H9 (cell line): ENCODE measurements around the gene BCL6. TPM values are rescaled to one million over a fixed set of nuclear protein-coding genes. Genes with fewer than 3 reads are reported as not detected.

Source experiments
- DNase-seq: peaks from one replicate; pipeline ENCODE4 v3.0.0-alpha.2; 2017
- H2AFZ ChIP-seq: one replicate; pipeline ENCODE4 v1.6.1; 2013; ENCODE audit warnings: mild to moderate bottlenecking, low read length, control low read depth, moderate library complexity
- H2AK5ac ChIP-seq: 2 replicates; pipeline ENCODE4 v1.6.1; 2013; ENCODE audit warnings: low read length, control low read depth, mixed read lengths; ENCODE audit not compliant: insufficient read length
- H2BK120ac ChIP-seq: one replicate; pipeline ENCODE4 v1.6.1; 2013; ENCODE audit warnings: low read depth, mild to moderate bottlenecking, low read length, control low read depth, inconsistent platforms; ENCODE audit not compliant: poor library complexity, severe bottlenecking
- H2BK12ac ChIP-seq: 2 replicates; pipeline ENCODE4 v1.6.1; 2013; ENCODE audit warnings: low read length, control low read depth, mixed read lengths, low read depth; ENCODE audit not compliant: insufficient read length
- H2BK15ac ChIP-seq: 2 replicates; pipeline ENCODE4 v1.6.1; 2013; ENCODE audit warnings: low read depth, low read length, control low read depth
- H2BK20ac ChIP-seq: one replicate; pipeline ENCODE4 v1.6.1; 2013; ENCODE audit warnings: low read depth, mild to moderate bottlenecking, low read length, control low read depth, inconsistent platforms; ENCODE audit not compliant: poor library complexity, severe bottlenecking
- H2BK5ac ChIP-seq: 2 replicates; pipeline ENCODE4 v1.6.1; 2013; ENCODE audit warnings: low read length, control low read depth, mixed read lengths; ENCODE audit not compliant: insufficient read length
- H3K14ac ChIP-seq: 2 replicates; pipeline ENCODE4 v1.6.1; 2013; ENCODE audit warnings: low read length, control low read depth; ENCODE audit not compliant: insufficient read depth
- H3K18ac ChIP-seq: 2 replicates; pipeline ENCODE4 v1.6.1; 2013; ENCODE audit warnings: low read depth, mild to moderate bottlenecking, mixed read lengths, low read length, control low read depth; ENCODE audit not compliant: insufficient read length
- H3K23ac ChIP-seq: 2 replicates; pipeline ENCODE4 v1.6.1; 2013; ENCODE audit warnings: low read length, control low read depth, mixed read lengths, low read depth; ENCODE audit not compliant: insufficient read length
- H3K23me2 ChIP-seq: 2 replicates; pipeline ENCODE4 v1.6.1; 2013; ENCODE audit warnings: low read depth, mild to moderate bottlenecking, mixed read lengths, low read length, control low read depth; ENCODE audit not compliant: insufficient read length, poor library complexity, severe bottlenecking
- H3K27ac ChIP-seq: 2 replicates; pipeline ENCODE4 v1.5.1; 2013; ENCODE audit warnings: low read length, control low read depth, mixed read lengths, low read depth; ENCODE audit not compliant: insufficient read length
- H3K27me3 ChIP-seq: 2 replicates; pipeline ENCODE4 v1.6.1; 2013; ENCODE audit warnings: low read length, control low read depth, inconsistent platforms; ENCODE audit not compliant: insufficient read depth
- H3K4ac ChIP-seq: 2 replicates; pipeline ENCODE4 v1.6.1; 2013; ENCODE audit warnings: low read depth, mild to moderate bottlenecking, control low read depth, inconsistent platforms, low read length, moderate library complexity
- H3K4me1 ChIP-seq: 2 replicates; pipeline ENCODE4 v1.6.1; 2013; ENCODE audit warnings: low read length, control low read depth, inconsistent platforms; ENCODE audit not compliant: insufficient read depth
- H3K4me2 ChIP-seq: 2 replicates; pipeline ENCODE4 v1.6.1; 2013; ENCODE audit warnings: low read length, control low read depth, mixed read lengths; ENCODE audit not compliant: insufficient read length, insufficient read depth
- H3K56ac ChIP-seq: 2 replicates; pipeline ENCODE4 v1.6.1; 2013; ENCODE audit warnings: low read depth, mild to moderate bottlenecking, mixed read lengths, low read length, control low read depth; ENCODE audit not compliant: insufficient read length
- H3K79me1 ChIP-seq: 2 replicates; pipeline ENCODE4 v1.6.1; 2013; ENCODE audit warnings: low read depth, mild to moderate bottlenecking, moderate library complexity, low read length, control low read depth, inconsistent platforms; ENCODE audit not compliant: insufficient read depth, poor library complexity, severe bottlenecking
- H3K79me2 ChIP-seq: 2 replicates; pipeline ENCODE4 v1.6.1; 2013; ENCODE audit warnings: low read length, control low read depth, inconsistent platforms; ENCODE audit not compliant: insufficient read depth
- H3K9ac ChIP-seq: 2 replicates; pipeline ENCODE4 v1.6.1; 2013; ENCODE audit warnings: low read length, control low read depth, mixed read lengths; ENCODE audit not compliant: insufficient read length; ENCODE audit errors: extremely low read depth
- H3K9me3 ChIP-seq: one replicate; pipeline ENCODE4 v1.6.1; 2013; ENCODE audit warnings: low read depth, low read length, inconsistent platforms; ENCODE audit not compliant: control insufficient read depth
- H3T11ph ChIP-seq: one replicate; pipeline ENCODE4 v1.6.1; 2013; ENCODE audit warnings: mild to moderate bottlenecking, low read length, control low read depth, inconsistent platforms
- H4K20me1 ChIP-seq: one replicate; pipeline ENCODE4 v1.6.1; 2013; ENCODE audit not compliant: control insufficient read depth, insufficient read length, insufficient read depth
- H4K5ac ChIP-seq: 2 replicates; pipeline ENCODE4 v1.6.1; 2013; ENCODE audit warnings: low read depth, mild to moderate bottlenecking, mixed read lengths, low read length, control low read depth; ENCODE audit not compliant: insufficient read length
- H4K8ac ChIP-seq: replicated peaks from 2 replicates; pipeline ENCODE4 v1.6.1; 2013; ENCODE audit warnings: low read length, control low read depth, mixed read lengths, low read depth; ENCODE audit not compliant: insufficient read length
- H4K91ac ChIP-seq: 2 replicates; pipeline ENCODE4 v1.6.1; 2013; ENCODE audit warnings: low read depth, mild to moderate bottlenecking, moderate library complexity, mixed read lengths, low read length, control low read depth; ENCODE audit not compliant: insufficient read length
- H3K27ac Mint-ChIP-seq, 3 experiments: 2 replicates in 2 of 3; 3 replicates in 1 of 3; pipeline ENCODE4 v1.8.0; 2020 to 2021; ENCODE audit warnings: mixed read lengths in 3 of 3, mild to moderate bottlenecking in 1 of 3, moderate library complexity in 1 of 3
- H3K27me3 Mint-ChIP-seq: 2 replicates; pipeline ENCODE4 v1.8.0; 2021; ENCODE audit warnings: low read depth, mild to moderate bottlenecking, moderate library complexity, mixed read lengths
- H3K36me3 Mint-ChIP-seq, 3 experiments: 2 replicates in 2 of 3; 3 replicates in 1 of 3; pipeline ENCODE4 v1.8.0; 2020 to 2021; ENCODE audit warnings: low read depth in 3 of 3, mixed read lengths in 3 of 3; ENCODE audit not compliant: insufficient read depth in 1 of 3
- H3K4me1 Mint-ChIP-seq, 2 experiments: 2 replicates each; pipeline ENCODE4 v1.8.0; 2020; ENCODE audit warnings: mixed read lengths in 2 of 2
- H3K4me3 Mint-ChIP-seq, 2 experiments: 2 replicates in 1 of 2; 3 replicates in 1 of 2; pipeline ENCODE4 v1.8.0; 2020 to 2021; ENCODE audit warnings: mild to moderate bottlenecking in 2 of 2, mixed read lengths in 2 of 2, moderate library complexity in 1 of 2
- H3K9me3 Mint-ChIP-seq, 2 experiments: 2 replicates in 1 of 2; 3 replicates in 1 of 2; pipeline ENCODE4 v1.8.0; 2020; ENCODE audit warnings: mild to moderate bottlenecking in 2 of 2, mixed read lengths in 2 of 2, moderate library complexity in 1 of 2
- CTCF ChIP-seq: fragments of 200-600 bp; sonication (generic); conservative IDR thresholded peaks from 3 replicates; pipeline ENCODE4 v1.8.0; 2021; ENCODE audit warnings: antibody characterized with exemption, mild to moderate bottlenecking
- WGBS: extraction: QIAGEN DNeasy Blood & Tissue Kit; methylation state at CpG from one replicate; pipeline ENCODE4 v1.1.7; 2013; ENCODE audit warnings: missing lambda C conversion rate, low lambda C conversion rate, mixed read lengths; ENCODE audit not compliant: insufficient read length; ENCODE audit errors: extremely low coverage; 5-methylcytosine and 5-hydroxymethylcytosine counted together
- total RNA-seq: library from RNA; stranded (reverse); gene quantifications from 2 replicates; pipeline ENCODE4 v1.2.1, GENCODE V29; 2021

BCL6 gene
- total RNA-seq, 1 experiment from 2014 or later = 3.4 TPM

GRCh38 chr3:187746059-187746441 is 782 bp upstream of the BCL6 start:
- H3K79me2 ChIP-seq = no peaks in the 10 kb centered on the region
- H2BK20ac ChIP-seq = no peak overlapping the region
- no peak overlapping the region for H3K27ac ChIP-seq
- H3K56ac ChIP-seq = no peak overlapping the region
- peaks cover 32% of the 10 kb centered on the region for H3K23me2 ChIP-seq
- no peak overlapping the region for H2BK12ac ChIP-seq
- H3K4me1 ChIP-seq = peaks cover 7% of the 10 kb centered on the region; the same call in 1 of the 2 replicates
- WGBS = no CpG with 5 or more reads among the region's 6 CpGs
- peak overlapping the region; percentile 38; the same call in 1 of the 2 replicates for H3K14ac ChIP-seq
- Mint-ChIP-seq H3K27me3 (peaks cover 27% of the 10 kb centered on the region), H3K4me1 (peaks cover 72 to 73% of the 10 kb centered on the region in 2 experiments), H3K4me3 (peak overlapping the region; percentile 88 to 90), H3K36me3 (no peaks in the 10 kb centered on the region), H3K27ac (peak overlapping the region; percentile 100), H3K9me3 (no peaks in the 10 kb centered on the region; a peak in 2 of 5 replicates)
- H3K18ac ChIP-seq = peak overlapping the region; percentile 59
- no peak overlapping the region for H2AFZ ChIP-seq
- TF ChIP-seq CTCF = no peak
- no peaks in the 10 kb centered on the region for H4K20me1 ChIP-seq
- no peak for DNase-seq
- no peak overlapping the region for H2BK120ac ChIP-seq
- H4K8ac ChIP-seq = no peak overlapping the region
- H3K9me3 ChIP-seq = no peaks in the 10 kb centered on the region
- H3K4ac ChIP-seq = no peak overlapping the region
- H2AK5ac ChIP-seq = no peak overlapping the region
- H3T11ph ChIP-seq = peak overlapping the region; percentile 73
- peak overlapping the region; percentile 56 for H3K9ac ChIP-seq
- H2BK5ac ChIP-seq = no peak overlapping the region
- H2BK15ac ChIP-seq = no peak overlapping the region
- H4K5ac ChIP-seq = no peak overlapping the region
- no peak overlapping the region for H3K23ac ChIP-seq
- H3K27me3 ChIP-seq = peaks cover 4% of the 10 kb centered on the region; the same call in 1 of the 2 replicates
- H3K4me2 ChIP-seq = peak overlapping the region; percentile 20
- no peaks in the 10 kb centered on the region for H3K79me1 ChIP-seq
- no peak overlapping the region for H4K91ac ChIP-seq
